Testis (tissue), 3 donors: ENCODE measurements around the gene XXYLT1. TPM values are rescaled to one million over a fixed set of nuclear protein-coding genes. Genes with fewer than 3 reads are reported as not detected.

ENCODE experiments used
- DNase-seq: peaks from one replicate; pipeline ENCODE4 v3.0.0-alpha.2; 2019
- H3K27ac ChIP-seq, 2 donors: fragments of 200-600 bp; sonication (generic); one replicate each; pipeline ENCODE4 v1.5.1; 2019
- H3K27me3 ChIP-seq: fragments of 200-600 bp; sonication (generic); one replicate; pipeline ENCODE4 v1.5.1; 2019
- H3K36me3 ChIP-seq: fragments of 200-600 bp; sonication (generic); one replicate; pipeline ENCODE4 v1.5.1; 2017; ENCODE audit warnings: low read depth; ENCODE audit errors: missing control alignments
- H3K4me1 ChIP-seq: fragments of 200-600 bp; sonication (generic); one replicate; pipeline ENCODE4 v1.5.1; 2019
- H3K4me3 ChIP-seq, 2 donors: fragments of 200-600 bp; sonication (generic); one replicate each; pipeline ENCODE4 v1.5.1; 2017 to 2019
- H3K9me3 ChIP-seq: fragments of 200-600 bp; sonication (generic); one replicate; pipeline ENCODE4 v1.5.1; 2017
- CTCF ChIP-seq, 3 experiments: fragments of 450-650 bp in 2 of 3; fragments of 200-600 bp in 1 of 3; sonication (generic) in 1 of 3; IDR thresholded peaks; one replicate each; pipeline ENCODE4 v1.5.1; 2016 to 2019; ENCODE audit warnings: antibody characterized with exemption in 3 of 3, mild to moderate bottlenecking in 2 of 3, moderate library complexity in 1 of 3
- POLR2A ChIP-seq: fragments of 450-650 bp; IDR thresholded peaks from one replicate; pipeline ENCODE4 v1.6.1; 2017; ENCODE audit warnings: antibody characterized with exemption, mild to moderate bottlenecking, moderate library complexity
- WGBS, 2 donors: methylation state at CpG; one replicate each; pipeline ENCODE4 v1.1.5; 2018; 5-methylcytosine and 5-hydroxymethylcytosine counted together
- intact Hi-C: fragments of 100-400 bp; cut with DNase I; formaldehyde crosslinking; loops from one replicate; pipeline ENCODE4 v1.15.1; 2023; ENCODE audit warnings: low total_unique reads
- polyA plus RNA-seq: library from polyadenylated mRNA; stranded (reverse); fragments of 350-450 nt; fragmentation: Illumina TruSeq; extraction: RNeasy Lipid Tissue Mini Kit (QIAGEN cat#74804); gene quantifications from one replicate; pipeline ENCODE4 v1.2.3, GENCODE V29; 2014; ENCODE audit warnings: low read depth, low replicate concordance; ENCODE audit not compliant: insufficient read depth
- total RNA-seq, 2 donors: library from RNA; depleted of rRNA; stranded (reverse); fragments of >200 nt; gene quantifications; one replicate each; pipeline ENCODE4 v1.2.3, GENCODE V29; 2016

The XXYLT1 gene
- total and polyA plus RNA-seq, 3 donors from 2014 or later = 7.2 to 12.5 (median 11.1) TPM

- intact Hi-C loops = no loop called here
- peaks cover 10% of the 10 kb centered on the region for H3K4me1 ChIP-seq
- WGBS, 2 donors = 97 to 100% methylated on average over 4 to 8 of the region's 8 CpGs
- H3K27ac ChIP-seq = no peak overlapping the region
- no peak for TF ChIP-seq POLR2A
- TF ChIP-seq CTCF (IDR thresholded peaks at IDR 0.05) = no peak
- DNase-seq = no peak
- H3K9me3 ChIP-seq = no peaks in the 10 kb centered on the region
- H3K27me3 ChIP-seq = no peaks in the 10 kb centered on the region
- H3K36me3 ChIP-seq = no peaks in the 10 kb centered on the region
- no peak overlapping the region for H3K4me3 ChIP-seq
These were observed 56.6 kb downstream of the XXYLT1 start for GRCh38 chr3:195214381-195214780.

GRCh38 chr3:195213639-195214315 lies 57.2 kb downstream of the XXYLT1 start:
- WGBS, 2 donors = 82 to 92% methylated on average over 9 of the region's 9 CpGs
- DNase-seq = no peak

GRCh38 chr3:195212749-195213375 lies 58.1 kb downstream of the XXYLT1 start:
- Histone ChIP-seq H3K9me3 (no peaks in the 10 kb centered on the region), H3K27me3 (no peaks in the 10 kb centered on the region), H3K4me1 (peaks cover 17% of the 10 kb centered on the region), H3K4me3 (no peak overlapping the region), H3K27ac (no peak overlapping the region), H3K36me3 (no peaks in the 10 kb centered on the region)
- TF ChIP-seq CTCF (IDR thresholded peaks at IDR 0.05) = no peak
- TF ChIP-seq POLR2A = no peak
- WGBS, 2 donors = 94 to 97% methylated on average over 14 of the region's 14 CpGs
- intact Hi-C loops = no loop called here
- DNase-seq = no peak

More at GRCh38 chr3:195213639-195214315, 57.2 kb downstream of the XXYLT1 start:
- no peaks in the 10 kb centered on the region for H3K27me3 ChIP-seq
- H3K9me3 ChIP-seq = no peaks in the 10 kb centered on the region
- no peak overlapping the region for H3K4me3 ChIP-seq
- H3K27ac ChIP-seq = no peak overlapping the region
- H3K4me1 ChIP-seq = peaks cover 16% of the 10 kb centered on the region
- H3K36me3 ChIP-seq = no peaks in the 10 kb centered on the region
- no peak for TF ChIP-seq CTCF (IDR thresholded peaks at IDR 0.05)
- no peak for TF ChIP-seq POLR2A
- intact Hi-C loops = no loop called here

GRCh38 chr3:195212033-195212748 lies 58.8 kb downstream of the XXYLT1 start:
- intact Hi-C loops = no loop called here
- WGBS, 2 donors = 95 to 96% methylated on average over 20 to 22 of the region's 22 CpGs
- Histone ChIP-seq H3K27ac (no peak overlapping the region), H3K36me3 (no peaks in the 10 kb centered on the region), H3K9me3 (no peaks in the 10 kb centered on the region), H3K4me3 (no peak overlapping the region), H3K4me1 (peaks cover 17% of the 10 kb centered on the region), H3K27me3 (no peaks in the 10 kb centered on the region)
- TF ChIP-seq CTCF (IDR thresholded peaks at IDR 0.05) = no peak
- no peak for TF ChIP-seq POLR2A
- no peak for DNase-seq
